H9 (cell line): ENCODE measurements around the gene CLEC16A. TPM values are rescaled to one million over a fixed set of nuclear protein-coding genes. Genes with fewer than 3 reads are reported as not detected.

Experiments used
- DNase-seq: peaks from one replicate; pipeline ENCODE4 v3.0.0-alpha.2; 2017
- H2AFZ ChIP-seq: one replicate; pipeline ENCODE4 v1.6.1; 2013; ENCODE audit warnings: mild to moderate bottlenecking, low read length, control low read depth, moderate library complexity
- H2AK5ac ChIP-seq: 2 replicates; pipeline ENCODE4 v1.6.1; 2013; ENCODE audit warnings: low read length, control low read depth, mixed read lengths; ENCODE audit not compliant: insufficient read length
- H2BK120ac ChIP-seq: one replicate; pipeline ENCODE4 v1.6.1; 2013; ENCODE audit warnings: low read depth, mild to moderate bottlenecking, low read length, control low read depth, inconsistent platforms; ENCODE audit not compliant: poor library complexity, severe bottlenecking
- H2BK12ac ChIP-seq: 2 replicates; pipeline ENCODE4 v1.6.1; 2013; ENCODE audit warnings: low read length, control low read depth, mixed read lengths, low read depth; ENCODE audit not compliant: insufficient read length
- H2BK15ac ChIP-seq: 2 replicates; pipeline ENCODE4 v1.6.1; 2013; ENCODE audit warnings: low read depth, low read length, control low read depth
- H2BK20ac ChIP-seq: one replicate; pipeline ENCODE4 v1.6.1; 2013; ENCODE audit warnings: low read depth, mild to moderate bottlenecking, low read length, control low read depth, inconsistent platforms; ENCODE audit not compliant: poor library complexity, severe bottlenecking
- H2BK5ac ChIP-seq: 2 replicates; pipeline ENCODE4 v1.6.1; 2013; ENCODE audit warnings: low read length, control low read depth, mixed read lengths; ENCODE audit not compliant: insufficient read length
- H3K14ac ChIP-seq: 2 replicates; pipeline ENCODE4 v1.6.1; 2013; ENCODE audit warnings: low read length, control low read depth; ENCODE audit not compliant: insufficient read depth
- H3K18ac ChIP-seq: 2 replicates; pipeline ENCODE4 v1.6.1; 2013; ENCODE audit warnings: low read depth, mild to moderate bottlenecking, mixed read lengths, low read length, control low read depth; ENCODE audit not compliant: insufficient read length
- H3K23ac ChIP-seq: 2 replicates; pipeline ENCODE4 v1.6.1; 2013; ENCODE audit warnings: low read length, control low read depth, mixed read lengths, low read depth; ENCODE audit not compliant: insufficient read length
- H3K23me2 ChIP-seq: 2 replicates; pipeline ENCODE4 v1.6.1; 2013; ENCODE audit warnings: low read depth, mild to moderate bottlenecking, mixed read lengths, low read length, control low read depth; ENCODE audit not compliant: insufficient read length, poor library complexity, severe bottlenecking
- H3K27ac ChIP-seq: 2 replicates; pipeline ENCODE4 v1.5.1; 2013; ENCODE audit warnings: low read length, control low read depth, mixed read lengths, low read depth; ENCODE audit not compliant: insufficient read length
- H3K27me3 ChIP-seq: 2 replicates; pipeline ENCODE4 v1.6.1; 2013; ENCODE audit warnings: low read length, control low read depth, inconsistent platforms; ENCODE audit not compliant: insufficient read depth
- H3K4ac ChIP-seq: 2 replicates; pipeline ENCODE4 v1.6.1; 2013; ENCODE audit warnings: low read depth, mild to moderate bottlenecking, control low read depth, inconsistent platforms, low read length, moderate library complexity
- H3K4me1 ChIP-seq: 2 replicates; pipeline ENCODE4 v1.6.1; 2013; ENCODE audit warnings: low read length, control low read depth, inconsistent platforms; ENCODE audit not compliant: insufficient read depth
- H3K4me2 ChIP-seq: 2 replicates; pipeline ENCODE4 v1.6.1; 2013; ENCODE audit warnings: low read length, control low read depth, mixed read lengths; ENCODE audit not compliant: insufficient read length, insufficient read depth
- H3K56ac ChIP-seq: 2 replicates; pipeline ENCODE4 v1.6.1; 2013; ENCODE audit warnings: low read depth, mild to moderate bottlenecking, mixed read lengths, low read length, control low read depth; ENCODE audit not compliant: insufficient read length
- H3K79me1 ChIP-seq: 2 replicates; pipeline ENCODE4 v1.6.1; 2013; ENCODE audit warnings: low read depth, mild to moderate bottlenecking, moderate library complexity, low read length, control low read depth, inconsistent platforms; ENCODE audit not compliant: insufficient read depth, poor library complexity, severe bottlenecking
- H3K79me2 ChIP-seq: 2 replicates; pipeline ENCODE4 v1.6.1; 2013; ENCODE audit warnings: low read length, control low read depth, inconsistent platforms; ENCODE audit not compliant: insufficient read depth
- H3K9ac ChIP-seq: 2 replicates; pipeline ENCODE4 v1.6.1; 2013; ENCODE audit warnings: low read length, control low read depth, mixed read lengths; ENCODE audit not compliant: insufficient read length; ENCODE audit errors: extremely low read depth
- H3K9me3 ChIP-seq: one replicate; pipeline ENCODE4 v1.6.1; 2013; ENCODE audit warnings: low read depth, low read length, inconsistent platforms; ENCODE audit not compliant: control insufficient read depth
- H3T11ph ChIP-seq: one replicate; pipeline ENCODE4 v1.6.1; 2013; ENCODE audit warnings: mild to moderate bottlenecking, low read length, control low read depth, inconsistent platforms
- H4K20me1 ChIP-seq: one replicate; pipeline ENCODE4 v1.6.1; 2013; ENCODE audit not compliant: control insufficient read depth, insufficient read length, insufficient read depth
- H4K5ac ChIP-seq: 2 replicates; pipeline ENCODE4 v1.6.1; 2013; ENCODE audit warnings: low read depth, mild to moderate bottlenecking, mixed read lengths, low read length, control low read depth; ENCODE audit not compliant: insufficient read length
- H4K8ac ChIP-seq: replicated peaks from 2 replicates; pipeline ENCODE4 v1.6.1; 2013; ENCODE audit warnings: low read length, control low read depth, mixed read lengths, low read depth; ENCODE audit not compliant: insufficient read length
- H4K91ac ChIP-seq: 2 replicates; pipeline ENCODE4 v1.6.1; 2013; ENCODE audit warnings: low read depth, mild to moderate bottlenecking, moderate library complexity, mixed read lengths, low read length, control low read depth; ENCODE audit not compliant: insufficient read length
- H3K27ac Mint-ChIP-seq, 3 experiments: 2 replicates in 2 of 3; 3 replicates in 1 of 3; pipeline ENCODE4 v1.8.0; 2020 to 2021; ENCODE audit warnings: mixed read lengths in 3 of 3, mild to moderate bottlenecking in 1 of 3, moderate library complexity in 1 of 3
- H3K27me3 Mint-ChIP-seq: 2 replicates; pipeline ENCODE4 v1.8.0; 2021; ENCODE audit warnings: low read depth, mild to moderate bottlenecking, moderate library complexity, mixed read lengths
- H3K36me3 Mint-ChIP-seq, 3 experiments: 2 replicates in 2 of 3; 3 replicates in 1 of 3; pipeline ENCODE4 v1.8.0; 2020 to 2021; ENCODE audit warnings: low read depth in 3 of 3, mixed read lengths in 3 of 3; ENCODE audit not compliant: insufficient read depth in 1 of 3
- H3K4me1 Mint-ChIP-seq, 2 experiments: 2 replicates each; pipeline ENCODE4 v1.8.0; 2020; ENCODE audit warnings: mixed read lengths in 2 of 2
- H3K4me3 Mint-ChIP-seq, 2 experiments: 2 replicates in 1 of 2; 3 replicates in 1 of 2; pipeline ENCODE4 v1.8.0; 2020 to 2021; ENCODE audit warnings: mild to moderate bottlenecking in 2 of 2, mixed read lengths in 2 of 2, moderate library complexity in 1 of 2
- H3K9me3 Mint-ChIP-seq, 2 experiments: 2 replicates in 1 of 2; 3 replicates in 1 of 2; pipeline ENCODE4 v1.8.0; 2020; ENCODE audit warnings: mild to moderate bottlenecking in 2 of 2, mixed read lengths in 2 of 2, moderate library complexity in 1 of 2
- WGBS: extraction: QIAGEN DNeasy Blood & Tissue Kit; methylation state at CpG from one replicate; pipeline ENCODE4 v1.1.7; 2013; ENCODE audit warnings: missing lambda C conversion rate, low lambda C conversion rate, mixed read lengths; ENCODE audit not compliant: insufficient read length; ENCODE audit errors: extremely low coverage; 5-methylcytosine and 5-hydroxymethylcytosine counted together
- total RNA-seq: library from RNA; stranded (reverse); gene quantifications from 2 replicates; pipeline ENCODE4 v1.2.1, GENCODE V29; 2021
- TF ChIP-seq, protein P1 (sequence below): fragments of 200-600 bp; sonication (generic); conservative IDR thresholded peaks from 3 replicates; pipeline ENCODE4 v1.8.0; 2021; ENCODE audit warnings: antibody characterized with exemption, mild to moderate bottlenecking

Gene CLEC16A
- total RNA-seq, 1 experiment from 2014 or later, result 15.2 TPM

DNA sequence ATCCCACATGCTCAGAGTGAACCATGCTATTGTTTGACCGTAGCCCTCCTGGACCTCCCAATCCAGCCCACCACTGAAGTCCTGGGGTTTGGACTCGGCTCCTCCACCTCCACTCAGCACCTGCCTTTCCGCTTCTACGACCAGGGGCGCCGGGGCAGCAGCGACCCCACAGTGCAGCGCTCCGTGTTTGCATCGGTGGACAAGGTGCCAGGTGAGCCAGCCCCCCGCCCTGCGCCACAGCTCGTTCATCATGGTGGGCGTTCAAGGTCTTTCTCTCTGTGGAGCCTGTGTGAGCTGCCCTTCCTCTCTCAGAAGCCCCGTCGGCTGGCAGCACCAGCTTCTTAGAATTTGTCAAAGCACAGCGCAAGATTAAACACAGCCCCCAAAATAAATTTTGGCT is 181.6 kb downstream of the CLEC16A start:
- no peaks in the 10 kb centered on the region for H3K27me3 ChIP-seq
- no peak overlapping the region for H3K9ac ChIP-seq
- H3K27ac Mint-ChIP-seq, result no peak overlapping the region
- H3K36me3 Mint-ChIP-seq, result peaks cover 0 to 11% (median 7%) of the 10 kb centered on the region in 3 experiments; a peak in 2 of 7 replicates
- no peak overlapping the region for H3K27ac ChIP-seq
- H4K91ac ChIP-seq, result no peak overlapping the region
- H4K5ac ChIP-seq, result no peak overlapping the region
- no CpG with 5 or more reads among the region's 17 CpGs for WGBS
- H3K27me3 Mint-ChIP-seq, result no peaks in the 10 kb centered on the region
- TF ChIP-seq, protein P1, sequence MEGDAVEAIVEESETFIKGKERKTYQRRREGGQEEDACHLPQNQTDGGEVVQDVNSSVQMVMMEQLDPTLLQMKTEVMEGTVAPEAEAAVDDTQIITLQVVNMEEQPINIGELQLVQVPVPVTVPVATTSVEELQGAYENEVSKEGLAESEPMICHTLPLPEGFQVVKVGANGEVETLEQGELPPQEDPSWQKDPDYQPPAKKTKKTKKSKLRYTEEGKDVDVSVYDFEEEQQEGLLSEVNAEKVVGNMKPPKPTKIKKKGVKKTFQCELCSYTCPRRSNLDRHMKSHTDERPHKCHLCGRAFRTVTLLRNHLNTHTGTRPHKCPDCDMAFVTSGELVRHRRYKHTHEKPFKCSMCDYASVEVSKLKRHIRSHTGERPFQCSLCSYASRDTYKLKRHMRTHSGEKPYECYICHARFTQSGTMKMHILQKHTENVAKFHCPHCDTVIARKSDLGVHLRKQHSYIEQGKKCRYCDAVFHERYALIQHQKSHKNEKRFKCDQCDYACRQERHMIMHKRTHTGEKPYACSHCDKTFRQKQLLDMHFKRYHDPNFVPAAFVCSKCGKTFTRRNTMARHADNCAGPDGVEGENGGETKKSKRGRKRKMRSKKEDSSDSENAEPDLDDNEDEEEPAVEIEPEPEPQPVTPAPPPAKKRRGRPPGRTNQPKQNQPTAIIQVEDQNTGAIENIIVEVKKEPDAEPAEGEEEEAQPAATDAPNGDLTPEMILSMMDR, result no peak
- no peak overlapping the region for H3K56ac ChIP-seq
- no peak overlapping the region for H2BK120ac ChIP-seq
- H2BK12ac ChIP-seq, result no peak overlapping the region
- H2BK20ac ChIP-seq, result no peak overlapping the region
- H3T11ph ChIP-seq, result no peak overlapping the region
- no peak overlapping the region for H2BK15ac ChIP-seq
- H3K4me1 Mint-ChIP-seq, result peaks cover 0 to 3% of the 10 kb centered on the region in 2 experiments; a peak in 1 of 4 replicates
- no peaks in the 10 kb centered on the region for H3K9me3 ChIP-seq
- H2AK5ac ChIP-seq, result no peak overlapping the region
- no peak overlapping the region for H2BK5ac ChIP-seq
- H3K79me1 ChIP-seq, result no peaks in the 10 kb centered on the region
- no peak overlapping the region for H3K14ac ChIP-seq
- H3K9me3 Mint-ChIP-seq, result no peaks in the 10 kb centered on the region
- no peak overlapping the region for H3K4me3 Mint-ChIP-seq
- H3K23ac ChIP-seq, result no peak overlapping the region
- H3K79me2 ChIP-seq, result no peaks in the 10 kb centered on the region
- no peak overlapping the region for H4K8ac ChIP-seq
- no peaks in the 10 kb centered on the region; the same call in 1 of the 2 replicates for H3K4me1 ChIP-seq
- no peak overlapping the region for H2AFZ ChIP-seq
- H3K23me2 ChIP-seq, result no peaks in the 10 kb centered on the region
- H3K18ac ChIP-seq, result no peak overlapping the region
- no peaks in the 10 kb centered on the region for H4K20me1 ChIP-seq
- no peak overlapping the region for H3K4ac ChIP-seq
- DNase-seq, result no peak
- H3K4me2 ChIP-seq, result no peak overlapping the region
